Hepatocyte (in vitro differentiated cells): ENCODE data around the gene KLHL21. TPM values are rescaled to one million over a fixed set of nuclear protein-coding genes. Genes with fewer than 3 reads are reported as not detected.
A peak's percentile ranks its signal among the peaks of the same experiment; 100 is the strongest.
"Not testable (repeated sequence)": the region's sequence is repeated elsewhere in the genome, so short reads cannot be mapped to it uniquely, and the experiment has no call there.

Source experiments
- DNase-seq: peaks from one replicate; pipeline ENCODE4 v3.0.0-alpha.2; 2016; ENCODE audit warnings: low spot score
- H2AFZ ChIP-seq: fragments of 200-600 bp; sonication (generic); 2 replicates; pipeline ENCODE4 v1.6.0; 2016; ENCODE audit warnings: antibody characterized with exemption, mild to moderate bottlenecking
- H3K27ac ChIP-seq: fragments of 200-600 bp; sonication (generic); 2 replicates; pipeline ENCODE4 v1.5.1; 2016; ENCODE audit warnings: mild to moderate bottlenecking
- H3K27me3 ChIP-seq: fragments of 200-600 bp; sonication (generic); 2 replicates; pipeline ENCODE4 v1.6.1; 2016
- H3K36me3 ChIP-seq: fragments of 200-600 bp; sonication (generic); replicated peaks from 2 replicates; pipeline ENCODE4 v1.5.1; 2016; ENCODE audit warnings: low read depth; ENCODE audit not compliant: insufficient read depth
- H3K4me1 ChIP-seq: fragments of 200-600 bp; sonication (generic); 2 replicates; pipeline ENCODE4 v1.5.1; 2016; ENCODE audit warnings: mild to moderate bottlenecking, moderate library complexity; ENCODE audit not compliant: insufficient read depth
- H3K4me2 ChIP-seq: fragments of 200-600 bp; sonication (generic); 2 replicates; pipeline ENCODE4 v1.6.0; 2016
- H3K4me3 ChIP-seq: fragments of 200-600 bp; sonication (generic); 2 replicates; pipeline ENCODE4 v1.5.1; 2016; ENCODE audit warnings: mild to moderate bottlenecking
- H3K79me2 ChIP-seq: fragments of 200-600 bp; sonication (generic); 2 replicates; pipeline ENCODE4 v1.6.0; 2017; ENCODE audit warnings: mild to moderate bottlenecking
- H3K9me2 ChIP-seq: fragments of 200-600 bp; sonication (generic); replicated peaks from 2 replicates; pipeline ENCODE4 v1.6.0; 2017; ENCODE audit warnings: mild to moderate bottlenecking; ENCODE audit not compliant: insufficient read depth
- H3K9me3 ChIP-seq: fragments of 200-600 bp; sonication (generic); 2 replicates; pipeline ENCODE4 v1.5.1; 2016; ENCODE audit warnings: low read depth, mild to moderate bottlenecking
- H4K20me1 ChIP-seq: fragments of 200-600 bp; sonication (generic); 2 replicates; pipeline ENCODE4 v1.6.0; 2016; ENCODE audit warnings: mild to moderate bottlenecking; ENCODE audit not compliant: insufficient read depth, poor library complexity, severe bottlenecking
- EZH2 ChIP-seq: fragments of 200-600 bp; sonication (generic); IDR thresholded peaks from 2 replicates; pipeline ENCODE4 v1.6.1; 2016; ENCODE audit warnings: antibody characterized with exemption, mild to moderate bottlenecking, borderline replicate concordance
- EZH2phosphoT487 ChIP-seq: fragments of 200-600 bp; sonication (generic); IDR thresholded peaks from one replicate; pipeline ENCODE4 v1.6.1; 2018; ENCODE audit warnings: antibody characterized with exemption, mild to moderate bottlenecking, low read depth, moderate library complexity; ENCODE audit not compliant: unreplicated experiment, severe bottlenecking
- WGBS: methylation state at CpG from one replicate; pipeline ENCODE4 v1.1.6; 2016; ENCODE audit warnings: low lambda C conversion rate; ENCODE audit errors: missing lambda C conversion rate; 5-methylcytosine and 5-hydroxymethylcytosine counted together
- polyA plus RNA-seq: library from polyadenylated mRNA; unstranded; fragments of >200 nt; fragmentation: Nextera tagmentation; extraction: Ambion mirVana; gene quantifications from 2 replicates; pipeline ENCODE4 v1.2.1, GENCODE V29; 2016
- total RNA-seq: library from RNA; depleted of rRNA; stranded (reverse); fragments of >200 nt; gene quantifications from 2 replicates; pipeline ENCODE4 v1.2.3, GENCODE V29; 2014
- TF ChIP-seq, protein P1 (sequence below): fragments of 200-600 bp; sonication (generic); IDR thresholded peaks from 2 replicates; pipeline ENCODE4 v1.5.1; 2016; ENCODE audit warnings: antibody characterized with exemption, mild to moderate bottlenecking; ENCODE audit not compliant: poor library complexity

KLHL21 gene
- total and polyA plus RNA-seq, 2 experiments from 2014 or later = 20.0 to 20.6 TPM

DNA sequence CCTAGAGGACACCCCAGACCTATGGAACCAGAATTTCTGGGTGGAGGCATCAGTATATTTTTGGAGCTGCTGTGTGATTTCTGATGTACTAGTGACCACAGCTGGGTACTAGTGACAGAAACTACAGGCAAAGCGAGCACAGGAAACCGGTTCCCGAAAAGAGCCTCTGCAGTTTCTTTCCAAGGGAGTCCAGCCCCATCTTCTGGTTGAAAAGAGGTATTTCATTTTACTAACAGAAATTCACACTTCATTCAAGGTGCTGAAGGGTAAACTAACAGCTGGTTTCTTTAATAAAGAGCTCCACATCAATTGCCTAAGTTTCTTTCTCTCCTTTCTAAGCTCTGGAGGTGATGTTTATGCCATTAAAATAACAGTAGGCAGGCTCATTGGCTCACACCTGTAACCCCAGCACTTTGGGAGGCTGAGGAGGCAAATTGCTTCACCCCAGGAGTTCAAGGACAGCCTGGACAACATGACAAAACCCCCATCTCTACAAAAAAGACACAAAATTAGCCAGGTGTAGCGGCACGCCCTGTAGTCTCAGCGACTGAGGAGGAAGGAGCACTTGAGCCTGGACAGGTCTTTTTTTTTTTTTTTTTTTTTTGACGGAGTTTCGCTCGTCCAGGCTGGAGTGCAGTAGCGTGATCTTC is 44.0 kb upstream of the KLHL21 start:
- no peaks in the 10 kb centered on the region for H4K20me1 ChIP-seq
- no peaks in the 10 kb centered on the region for H3K27me3 ChIP-seq
- H3K9me2 ChIP-seq = no peaks in the 10 kb centered on the region
- TF ChIP-seq, protein P1, sequence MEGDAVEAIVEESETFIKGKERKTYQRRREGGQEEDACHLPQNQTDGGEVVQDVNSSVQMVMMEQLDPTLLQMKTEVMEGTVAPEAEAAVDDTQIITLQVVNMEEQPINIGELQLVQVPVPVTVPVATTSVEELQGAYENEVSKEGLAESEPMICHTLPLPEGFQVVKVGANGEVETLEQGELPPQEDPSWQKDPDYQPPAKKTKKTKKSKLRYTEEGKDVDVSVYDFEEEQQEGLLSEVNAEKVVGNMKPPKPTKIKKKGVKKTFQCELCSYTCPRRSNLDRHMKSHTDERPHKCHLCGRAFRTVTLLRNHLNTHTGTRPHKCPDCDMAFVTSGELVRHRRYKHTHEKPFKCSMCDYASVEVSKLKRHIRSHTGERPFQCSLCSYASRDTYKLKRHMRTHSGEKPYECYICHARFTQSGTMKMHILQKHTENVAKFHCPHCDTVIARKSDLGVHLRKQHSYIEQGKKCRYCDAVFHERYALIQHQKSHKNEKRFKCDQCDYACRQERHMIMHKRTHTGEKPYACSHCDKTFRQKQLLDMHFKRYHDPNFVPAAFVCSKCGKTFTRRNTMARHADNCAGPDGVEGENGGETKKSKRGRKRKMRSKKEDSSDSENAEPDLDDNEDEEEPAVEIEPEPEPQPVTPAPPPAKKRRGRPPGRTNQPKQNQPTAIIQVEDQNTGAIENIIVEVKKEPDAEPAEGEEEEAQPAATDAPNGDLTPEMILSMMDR = peak; percentile 58
- TF ChIP-seq EZH2 (no peak), EZH2phosphoT487 (no peak)
- H3K9me3 ChIP-seq = no peaks in the 10 kb centered on the region
- H3K4me2 ChIP-seq = no peak overlapping the region
- H2AFZ ChIP-seq = no peak overlapping the region
- H3K4me3 ChIP-seq = no peak overlapping the region
- H3K27ac ChIP-seq = no peak overlapping the region
- no peaks in the 10 kb centered on the region for H3K36me3 ChIP-seq
- no peaks in the 10 kb centered on the region for H3K79me2 ChIP-seq
- WGBS = 68% methylated on average over 10 of the region's 10 CpGs
- DNase-seq = peak; percentile 68
- no peaks in the 10 kb centered on the region for H3K4me1 ChIP-seq

DNA sequence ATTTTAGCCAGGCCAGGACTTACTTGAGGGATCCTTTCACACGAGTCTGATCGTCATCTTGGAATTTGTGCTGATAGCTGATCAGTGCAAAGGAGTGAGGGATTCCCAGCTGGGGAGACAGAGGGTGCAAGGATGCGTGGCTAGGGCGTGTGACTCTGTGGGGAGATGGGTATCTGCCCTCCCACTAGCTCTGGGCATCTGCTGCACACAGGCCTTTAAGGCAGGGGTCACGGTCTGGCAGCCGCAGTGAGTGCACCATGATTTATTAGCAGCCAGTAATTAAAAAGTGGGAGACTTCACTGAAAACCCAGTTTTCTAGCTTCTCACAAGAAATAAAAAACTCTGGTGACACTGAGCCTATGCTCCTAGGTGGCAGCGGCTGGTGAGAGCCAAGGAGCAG is 42.3 kb upstream of the KLHL21 start:
- WGBS = 90% methylated on average over 7 of the region's 7 CpGs
- Histone ChIP-seq H4K20me1 (no peaks in the 10 kb centered on the region), H3K9me2 (no peaks in the 10 kb centered on the region), H3K27ac (no peak overlapping the region), H3K79me2 (no peaks in the 10 kb centered on the region), H3K27me3 (no peaks in the 10 kb centered on the region), H3K4me1 (no peaks in the 10 kb centered on the region), H3K9me3 (no peaks in the 10 kb centered on the region), H2AFZ (no peak overlapping the region), H3K4me3 (no peak overlapping the region), H3K4me2 (no peak overlapping the region), H3K36me3 (no peaks in the 10 kb centered on the region)
- TF ChIP-seq EZH2phosphoT487 (no peak), EZH2 (no peak)
- TF ChIP-seq, protein P1 = no peak
- DNase-seq = no peak

DNA sequence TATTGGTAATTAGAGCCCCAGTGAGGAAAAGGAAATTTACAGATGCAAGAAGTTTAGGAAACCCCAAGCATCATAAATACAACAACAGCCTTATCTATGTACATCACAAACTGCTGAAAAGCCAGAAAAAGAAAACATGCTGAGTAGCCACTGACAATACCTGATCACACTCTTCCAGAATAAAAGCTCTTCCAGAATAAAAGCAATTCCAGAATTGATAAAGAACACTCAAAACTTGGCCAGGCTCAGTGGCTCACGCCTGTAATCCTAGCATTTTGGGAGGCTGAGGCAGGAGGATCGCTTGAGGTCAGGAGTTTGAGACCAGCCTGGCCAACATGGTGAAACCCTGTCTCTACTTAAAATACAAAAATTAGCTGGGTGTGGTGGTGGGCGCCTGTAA is 38.2 kb upstream of the KLHL21 start:
- H3K4me1 ChIP-seq, H3K9me2 ChIP-seq, H3K4me3 ChIP-seq, H3K27me3 ChIP-seq, H4K20me1 ChIP-seq, DNase-seq, H3K79me2 ChIP-seq, H3K36me3 ChIP-seq, H3K4me2 ChIP-seq, H2AFZ ChIP-seq, H3K27ac ChIP-seq, H3K9me3 ChIP-seq: not testable (repeated sequence)
- 93% methylated on average over 3 of the region's 3 CpGs for whole genome bisulfite sequencing

DNA sequence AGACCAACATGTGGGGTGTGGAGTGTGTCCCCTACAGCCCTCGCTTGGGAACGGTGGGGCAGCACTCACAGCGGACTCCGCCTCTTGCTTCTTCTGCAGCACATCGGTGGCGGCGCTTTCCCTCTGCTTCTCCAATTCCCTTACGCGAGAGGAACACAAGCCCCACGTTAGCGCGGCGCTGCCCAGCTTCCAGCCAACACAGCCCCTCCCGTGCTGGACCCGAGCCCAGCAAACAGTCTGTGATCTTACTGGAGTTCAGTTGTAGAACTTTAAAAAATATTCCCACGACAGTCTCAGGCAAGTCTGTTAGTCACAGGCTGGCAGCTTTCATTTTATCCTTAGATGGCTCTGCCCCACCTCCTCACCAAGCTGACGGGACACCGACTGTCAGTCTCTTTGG is 35.6 kb upstream of the KLHL21 start:
- WGBS = 95% methylated on average over 18 of the region's 18 CpGs
- Histone ChIP-seq H3K9me3 (no peaks in the 10 kb centered on the region), H2AFZ (no peak overlapping the region), H3K79me2 (no peaks in the 10 kb centered on the region), H3K9me2 (no peaks in the 10 kb centered on the region), H3K4me2 (no peak overlapping the region), H3K36me3 (no peaks in the 10 kb centered on the region), H3K4me3 (no peak overlapping the region), H3K27ac (no peak overlapping the region), H3K4me1 (no peaks in the 10 kb centered on the region), H4K20me1 (no peaks in the 10 kb centered on the region), H3K27me3 (no peaks in the 10 kb centered on the region)
- DNase-seq = no peak
- TF ChIP-seq EZH2phosphoT487 (no peak), EZH2 (no peak)
- TF ChIP-seq, protein P1 = no peak
